PC-3 (cell line): ENCODE results near the gene S100A5. TPM values are rescaled to one million over a fixed set of nuclear protein-coding genes. Genes with fewer than 3 reads are reported as not detected.

Source experiments
- ATAC-seq: fragments of 200-7000 bp; cut with Tn5 transposase; 2 replicates; pipeline ENCODE4 v1.9.1; 2020; ENCODE audit warnings: mild to moderate bottlenecking, moderate library complexity
- BruUV-seq: library from RNA; stranded (reverse); fragments of 400-500 nt; replicated peaks from 2 replicates; lab custom pipeline; 2021; lab: Mats Ljungman, UMichigan
- CTCF ChIA-PET: fragments of 300-600 bp; sonication (Branson Sonifier 250); formaldehyde crosslinking; loops from one replicate; lab custom pipeline; 2022; ENCODE audit warnings: antibody characterized with exemption; lab: Charles Lee
- POLR2A ChIA-PET: fragments of 300-600 bp; sonication (Branson Sonifier 250); formaldehyde crosslinking; loops from one replicate; lab custom pipeline; 2022; ENCODE audit warnings: antibody characterized with exemption; ENCODE audit not compliant: unreplicated experiment; lab: Charles Lee
- DNase-seq: peaks from one replicate; pipeline ENCODE4 v3.0.0-alpha.2; 2015
- H2AFZ ChIP-seq: fragments of 300-600 bp; sonication (generic); 2 replicates; pipeline ENCODE4 v1.6.0; 2016; ENCODE audit warnings: antibody characterized with exemption, low read length
- H3F3A ChIP-seq: fragments of 300-600 bp; sonication (generic); one replicate; pipeline ENCODE4 v1.6.0; 2017; ENCODE audit warnings: antibody characterized with exemption, low read length, control low read depth, mild to moderate bottlenecking; ENCODE audit not compliant: unreplicated experiment
- H3K27ac ChIP-seq: fragments of 300-600 bp; sonication (generic); 2 replicates; pipeline ENCODE4 v1.5.1; 2016; ENCODE audit warnings: mild to moderate bottlenecking, low read length
- H3K27me3 ChIP-seq: fragments of 300-600 bp; sonication (generic); 2 replicates; pipeline ENCODE4 v1.6.1; 2016; ENCODE audit warnings: low read length, mixed read lengths
- H3K36me3 ChIP-seq: fragments of 300-600 bp; sonication (generic); 2 replicates; pipeline ENCODE4 v1.6.1; 2016; ENCODE audit warnings: low read depth, mixed run types, low read length, mixed read lengths
- H3K4me1 ChIP-seq: fragments of 300-600 bp; sonication (generic); 2 replicates; pipeline ENCODE4 v1.5.1; 2016; ENCODE audit warnings: low read length; ENCODE audit not compliant: insufficient read depth
- H3K4me2 ChIP-seq: fragments of 300-600 bp; sonication (generic); 2 replicates; pipeline ENCODE4 v1.6.0; 2016; ENCODE audit warnings: low read length
- H3K4me3 ChIP-seq: fragments of 300-600 bp; sonication (generic); 2 replicates; pipeline ENCODE4 v1.5.1; 2016; ENCODE audit warnings: mild to moderate bottlenecking, low read length, mixed read lengths
- H3K79me2 ChIP-seq: fragments of 300-600 bp; sonication (generic); 2 replicates; pipeline ENCODE4 v1.6.1; 2017; ENCODE audit warnings: low read length, mixed read lengths
- H3K9ac ChIP-seq: fragments of 300-600 bp; sonication (generic); 2 replicates; pipeline ENCODE4 v1.6.0; 2016; ENCODE audit warnings: mild to moderate bottlenecking, low read length
- H3K9me2 ChIP-seq: fragments of 300-600 bp; sonication (generic); replicated peaks from 2 replicates; pipeline ENCODE4 v1.6.1; 2016; ENCODE audit warnings: mixed run types, low read length, mixed read lengths
- H3K9me3 ChIP-seq: fragments of 300-600 bp; sonication (generic); 2 replicates; pipeline ENCODE4 v1.6.1; 2016; ENCODE audit warnings: low read length, mixed read lengths
- H4K20me1 ChIP-seq: fragments of 300-600 bp; sonication (generic); 2 replicates; pipeline ENCODE4 v1.6.1; 2016; ENCODE audit warnings: low read length, mixed read lengths
- EZH2 ChIP-seq: fragments of 300-600 bp; sonication (generic); IDR thresholded peaks from one replicate; pipeline ENCODE4 v1.6.1; 2017; ENCODE audit warnings: antibody characterized with exemption, mild to moderate bottlenecking, low read length; ENCODE audit not compliant: unreplicated experiment
- EZH2phosphoT487 ChIP-seq: fragments of 300-600 bp; sonication (generic); IDR thresholded peaks from 2 replicates; pipeline ENCODE4 v1.6.1; 2018; ENCODE audit warnings: mild to moderate bottlenecking, antibody characterized with exemption, low read length, borderline replicate concordance
- intact Hi-C: fragments of 100-400 bp; cut with micrococcal nuclease; formaldehyde crosslinking; loops from 2 replicates; pipeline ENCODE4 v1.9.0; 2023
- total RNA-seq: library from RNA; depleted of rRNA; stranded (reverse); fragments of >200 nt; gene quantifications from 2 replicates; pipeline ENCODE4 v1.2.3, GENCODE V29; 2014
- TF ChIP-seq, protein P1 (sequence below): fragments of 300-600 bp; sonication (generic); conservative IDR thresholded peaks from 2 replicates; pipeline ENCODE4 v1.5.1; 2017; ENCODE audit warnings: antibody characterized with exemption, low read depth, mild to moderate bottlenecking, low read length

The S100A5 gene
- total RNA-seq, 1 experiment from 2014 or later = 6.3 TPM

DNA sequence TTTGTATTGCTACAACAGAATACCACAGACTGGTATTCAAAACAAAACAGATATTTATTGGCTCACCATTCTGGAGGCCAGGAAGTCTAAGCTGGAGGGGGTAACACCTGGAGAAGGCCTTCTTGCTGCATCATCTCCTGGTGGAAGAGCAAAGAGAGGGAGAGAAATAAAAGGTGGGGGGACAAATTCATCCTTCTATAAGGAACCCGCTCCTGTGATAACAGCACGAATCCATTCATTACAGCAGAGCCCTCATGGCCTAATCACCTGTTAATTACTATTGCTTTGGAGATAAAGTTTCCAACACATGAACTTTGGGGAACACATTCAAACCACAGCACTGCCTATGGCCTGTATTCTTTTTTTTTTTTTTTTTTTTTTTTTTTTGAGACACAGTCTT lies 19.5 kb upstream of the S100A5 start:
- ChIA-PET CTCF (interaction anchor here (0.6 to 1.1 kb wide), 3 partner anchors 50 to 206 kb away, joined by 3 to 5 read pairs (median 3); no protein-coding TSS in a partner anchor), POLR2A (interaction anchor here (0.7 kb wide), 1 partner anchor 45 kb away, joined by 3 read pairs; no protein-coding TSS in a partner anchor)
- Histone ChIP-seq H3K36me3 (no peaks in the 10 kb centered on the region), H3K4me3 (no peak overlapping the region), H3K27ac (no peak overlapping the region), H4K20me1 (no peaks in the 10 kb centered on the region), H3K79me2 (peaks cover 31% of the 10 kb centered on the region), H3K9ac (no peak overlapping the region), H3F3A (no peaks in the 10 kb centered on the region), H3K4me1 (peaks cover 24% of the 10 kb centered on the region), H3K27me3 (no peaks in the 10 kb centered on the region), H2AFZ (no peak overlapping the region), H3K9me2 (no peaks in the 10 kb centered on the region), H3K4me2 (no peak overlapping the region), H3K9me3 (no peaks in the 10 kb centered on the region)
- DNase-seq (no peak), ATAC-seq (no peak)
- TF ChIP-seq, protein P1, sequence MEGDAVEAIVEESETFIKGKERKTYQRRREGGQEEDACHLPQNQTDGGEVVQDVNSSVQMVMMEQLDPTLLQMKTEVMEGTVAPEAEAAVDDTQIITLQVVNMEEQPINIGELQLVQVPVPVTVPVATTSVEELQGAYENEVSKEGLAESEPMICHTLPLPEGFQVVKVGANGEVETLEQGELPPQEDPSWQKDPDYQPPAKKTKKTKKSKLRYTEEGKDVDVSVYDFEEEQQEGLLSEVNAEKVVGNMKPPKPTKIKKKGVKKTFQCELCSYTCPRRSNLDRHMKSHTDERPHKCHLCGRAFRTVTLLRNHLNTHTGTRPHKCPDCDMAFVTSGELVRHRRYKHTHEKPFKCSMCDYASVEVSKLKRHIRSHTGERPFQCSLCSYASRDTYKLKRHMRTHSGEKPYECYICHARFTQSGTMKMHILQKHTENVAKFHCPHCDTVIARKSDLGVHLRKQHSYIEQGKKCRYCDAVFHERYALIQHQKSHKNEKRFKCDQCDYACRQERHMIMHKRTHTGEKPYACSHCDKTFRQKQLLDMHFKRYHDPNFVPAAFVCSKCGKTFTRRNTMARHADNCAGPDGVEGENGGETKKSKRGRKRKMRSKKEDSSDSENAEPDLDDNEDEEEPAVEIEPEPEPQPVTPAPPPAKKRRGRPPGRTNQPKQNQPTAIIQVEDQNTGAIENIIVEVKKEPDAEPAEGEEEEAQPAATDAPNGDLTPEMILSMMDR = no peak
- TF ChIP-seq EZH2phosphoT487 (no peak), EZH2 (no peak)
- intact Hi-C loops = no loop called here
- no TSS peak for BruUV-seq

DNA sequence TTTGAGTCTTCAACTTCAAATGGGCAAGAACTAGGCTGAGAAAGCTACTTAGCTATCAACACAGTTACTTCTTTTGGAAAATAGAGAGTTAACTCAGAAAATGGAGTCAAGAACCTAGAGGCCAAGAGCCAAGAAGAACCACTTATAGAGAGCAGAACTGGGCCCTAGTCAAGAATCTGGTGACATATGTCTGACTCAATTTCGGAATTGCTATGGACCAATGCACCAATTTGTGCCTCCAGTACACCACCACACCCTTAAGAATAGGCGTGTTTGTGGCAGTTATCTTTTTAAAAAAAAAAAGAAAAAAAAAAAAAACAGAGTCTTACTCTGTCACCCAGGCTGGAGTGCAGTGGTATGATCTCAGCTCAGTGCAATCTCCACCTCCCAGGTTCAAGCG lies 17.1 kb upstream of the S100A5 start:
- POLR2A ChIA-PET = interaction anchor here (0.6 to 1.1 kb wide), 2 partner anchors 9 to 170 kb away, joined by 7 to 9 read pairs; partner anchors contain the start of gene INTS3
- intact Hi-C loops = no loop called here

GRCh38 chr1:153556348-153556747 lies 15.6 kb upstream of the S100A5 start:
- Histone ChIP-seq H3K36me3 (no peaks in the 10 kb centered on the region), H3K9me2 (no peaks in the 10 kb centered on the region), H4K20me1 (no peaks in the 10 kb centered on the region), H2AFZ (no peak overlapping the region), H3K4me1 (no peaks in the 10 kb centered on the region; the same call in 1 of the 2 replicates), H3K27me3 (no peaks in the 10 kb centered on the region), H3K79me2 (no peaks in the 10 kb centered on the region), H3K4me2 (no peak overlapping the region), H3K27ac (no peak overlapping the region), H3F3A (no peaks in the 10 kb centered on the region), H3K9me3 (no peaks in the 10 kb centered on the region), H3K9ac (no peak overlapping the region), H3K4me3 (no peak overlapping the region)
- ATAC-seq = no peak
- CTCF ChIA-PET = no interaction called here
- TF ChIP-seq EZH2 (no peak), EZH2phosphoT487 (no peak)
- TF ChIP-seq, protein P1 = no peak
- no peak for DNase-seq
- intact Hi-C loops = no loop called here
- BruUV-seq = no TSS peak
- POLR2A ChIA-PET = no interaction called here

More for the DNA sequence above, 17.1 kb upstream of the S100A5 start:
- Histone ChIP-seq H3K27ac (no peak overlapping the region), H3K4me1 (peaks cover 5% of the 10 kb centered on the region; the same call in 1 of the 2 replicates), H3F3A (no peaks in the 10 kb centered on the region), H4K20me1 (no peaks in the 10 kb centered on the region), H3K9ac (no peak overlapping the region), H3K4me3 (no peak overlapping the region), H3K36me3 (no peaks in the 10 kb centered on the region), H3K9me2 (no peaks in the 10 kb centered on the region), H3K9me3 (no peaks in the 10 kb centered on the region), H3K79me2 (peaks cover 9% of the 10 kb centered on the region; the same call in 1 of the 2 replicates), H3K4me2 (no peak overlapping the region), H2AFZ (no peak overlapping the region), H3K27me3 (no peaks in the 10 kb centered on the region)
- BruUV-seq = no TSS peak
- DNase-seq (no peak), ATAC-seq (peak; percentile 18; the same call in 1 of the 2 replicates)
- TF ChIP-seq EZH2 = no peak
- CTCF ChIA-PET = interaction anchor here (0.5 to 0.6 kb wide), 2 partner anchors 18 to 227 kb away, joined by 3 to 5 read pairs; no protein-coding TSS in a partner anchor
